Lower leg skin (tissue), 3 donors: Measurements from ENCODE around the gene CMIP.

Source experiments
- CTCF ChIP-seq, 3 donors: fragments of 450-650 bp; IDR thresholded peaks; one replicate each; pipeline ENCODE4 v1.5.1; 2016; ENCODE audit warnings: antibody characterized with exemption in 3 of 3, mild to moderate bottlenecking in 3 of 3, moderate library complexity in 2 of 3
- POLR2A ChIP-seq, 2 donors: fragments of 450-650 bp; IDR thresholded peaks; one replicate each; pipeline ENCODE4 v1.6.1; 2016 to 2017; ENCODE audit warnings: antibody characterized with exemption in 2 of 2, mild to moderate bottlenecking in 1 of 2, moderate library complexity in 1 of 2

GRCh38 chr16:81748476-81749198 lies 304.0 kb downstream of the CMIP start:
- no peak for TF ChIP-seq CTCF (IDR thresholded peaks at IDR 0.05)
- no peak for TF ChIP-seq POLR2A (IDR thresholded peaks at IDR 0.05)
